Vagina (tissue), 2 donors: ENCODE results near the gene DLG4. TPM values are rescaled to one million over a fixed set of nuclear protein-coding genes. Genes with fewer than 3 reads are reported as not detected.
"Not testable (repeated sequence)": the region's sequence is repeated elsewhere in the genome, so short reads cannot be mapped to it uniquely, and the experiment has no call there.

Source experiments
- DNase-seq, 2 donors: peaks; one replicate each; pipeline ENCODE4 v3.0.0-alpha.2; 2017; ENCODE audit errors: extremely low spot score in 2 of 2
- H3K27ac ChIP-seq: fragments of 200-600 bp; sonication (generic); one replicate; pipeline ENCODE4 v1.5.1; 2019
- H3K27me3 ChIP-seq: fragments of 200-600 bp; sonication (generic); one replicate; pipeline ENCODE4 v1.5.1; 2019
- H3K36me3 ChIP-seq, 2 donors: fragments of 200-600 bp; sonication (generic); one replicate each; pipeline ENCODE4 v1.5.1; 2017 to 2019
- H3K4me1 ChIP-seq: fragments of 200-600 bp; sonication (generic); one replicate; pipeline ENCODE4 v1.5.1; 2019
- H3K4me3 ChIP-seq, 2 donors: fragments of 200-600 bp; sonication (generic); 1 replicate in 1 of 2; 2 replicates in 1 of 2; pipeline ENCODE4 v1.5.1; 2016 to 2019
- H3K9me3 ChIP-seq: fragments of 200-600 bp; sonication (generic); one replicate; pipeline ENCODE4 v1.5.1; 2019
- CTCF ChIP-seq, 3 experiments: fragments of 450-650 bp in 2 of 3; fragments of 200-600 bp in 1 of 3; sonication (generic) in 1 of 3; IDR thresholded peaks; one replicate each; pipeline ENCODE4 v1.5.1; 2017 to 2019; ENCODE audit warnings: antibody characterized with exemption in 3 of 3, mild to moderate bottlenecking in 2 of 3, moderate library complexity in 2 of 3
- POLR2A ChIP-seq, 2 donors: fragments of 450-650 bp; IDR thresholded peaks; one replicate each; pipeline ENCODE4 v1.6.1; 2017; ENCODE audit warnings: antibody characterized with exemption in 2 of 2, mild to moderate bottlenecking in 2 of 2, moderate library complexity in 2 of 2
- POLR2AphosphoS5 ChIP-seq, 2 donors: sonication (generic); formaldehyde crosslinking; IDR thresholded peaks; one replicate each; pipeline ENCODE4 v1.9.0; 2017; ENCODE audit warnings: antibody characterized with exemption in 2 of 2, mild to moderate bottlenecking in 2 of 2, low read depth in 1 of 2; ENCODE audit not compliant: insufficient read depth in 1 of 2
- intact Hi-C: fragments of 100-400 bp; cut with DNase I; formaldehyde crosslinking; loops from one replicate; pipeline ENCODE4 v1.15.1; 2023
- total RNA-seq: library from RNA; depleted of rRNA; stranded (reverse); fragments of >200 nt; gene quantifications from one replicate; pipeline ENCODE4 v1.2.3, GENCODE V29; 2016

DLG4 gene
- total RNA-seq, 1 donor from 2014 or later, result 23.3 TPM

GRCh38 chr17:7186241-7186640 is 33.4 kb downstream of the DLG4 start:
- intact Hi-C loops, result no loop called here
- Histone ChIP-seq H3K36me3 (peaks cover 0 to 10% of the 10 kb centered on the region in 2 donors), H3K4me3 (no peak overlapping the region), H3K9me3 (no peaks in the 10 kb centered on the region), H3K27ac (no peak overlapping the region), H3K4me1 (no peaks in the 10 kb centered on the region), H3K27me3 (no peaks in the 10 kb centered on the region)
- no peak for TF ChIP-seq POLR2AphosphoS5 (IDR thresholded peaks at IDR 0.05; ENCODE audit: insufficient read depth in 1 of 2, low read depth in 1 of 2)
- no peak for TF ChIP-seq POLR2A (IDR thresholded peaks at IDR 0.05)
- no peak for TF ChIP-seq CTCF (IDR thresholded peaks at IDR 0.05)
- DNase-seq, result no peak

- Histone ChIP-seq H3K36me3 (no peaks in the 10 kb centered on the region), H3K4me1 (no peaks in the 10 kb centered on the region), H3K9me3 (no peaks in the 10 kb centered on the region), H3K27ac (no peak overlapping the region), H3K4me3 (no peak overlapping the region), H3K27me3 (no peaks in the 10 kb centered on the region)
- DNase-seq, result no peak
- intact Hi-C loops, result no loop called here
- TF ChIP-seq POLR2AphosphoS5 (IDR thresholded peaks at IDR 0.05; ENCODE audit: insufficient read depth in 1 of 2, low read depth in 1 of 2) (no peak), CTCF (IDR thresholded peaks at IDR 0.05) (no peak), POLR2A (IDR thresholded peaks at IDR 0.05) (no peak)
These were observed 35.0 kb downstream of the DLG4 start for GRCh38 chr17:7184647-7185046.

- H3K27me3 ChIP-seq, result no peaks in the 10 kb centered on the region
- H3K4me1 ChIP-seq, result no peaks in the 10 kb centered on the region
- DNase-seq, result no peak
- no peaks in the 10 kb centered on the region for H3K9me3 ChIP-seq
- no peak overlapping the region for H3K4me3 ChIP-seq
- H3K27ac ChIP-seq, result no peak overlapping the region
- TF ChIP-seq POLR2A (IDR thresholded peaks at IDR 0.05), result no peak
- no peaks in the 10 kb centered on the region for H3K36me3 ChIP-seq
- intact Hi-C loops, result no loop called here
These were observed 35.5 kb downstream of the DLG4 start for GRCh38 chr17:7184091-7184488.

GRCh38 chr17:7183433-7184090 is 36.1 kb downstream of the DLG4 start:
- intact Hi-C loops, result no loop called here
- Histone ChIP-seq H3K27me3 (no peaks in the 10 kb centered on the region), H3K4me1 (no peaks in the 10 kb centered on the region), H3K27ac (no peak overlapping the region), H3K36me3 (no peaks in the 10 kb centered on the region), H3K9me3 (no peaks in the 10 kb centered on the region), H3K4me3 (no peak overlapping the region)
- no peak for DNase-seq
- TF ChIP-seq POLR2A (IDR thresholded peaks at IDR 0.05) (no peak), CTCF (IDR thresholded peaks at IDR 0.05) (no peak), POLR2AphosphoS5 (IDR thresholded peaks at IDR 0.05; ENCODE audit: insufficient read depth in 1 of 2, low read depth in 1 of 2) (no peak)

- H3K36me3 ChIP-seq, H3K27me3 ChIP-seq, H3K4me3 ChIP-seq, H3K27ac ChIP-seq, H3K9me3 ChIP-seq, intact Hi-C loops, DNase-seq: not testable (repeated sequence)
- peaks cover 11% of the 10 kb centered on the region for H3K4me1 ChIP-seq
These were observed 37.5 kb downstream of the DLG4 start for GRCh38 chr17:7182101-7182500.

- intact Hi-C loops, result no loop called here
- Histone ChIP-seq H3K27me3 (no peaks in the 10 kb centered on the region), H3K36me3 (no peaks in the 10 kb centered on the region), H3K4me3 (no peak within 1 kb of the TSS), H3K9me3 (no peaks in the 10 kb centered on the region), H3K4me1 (peaks cover 15% of the 10 kb centered on the region), H3K27ac (no peak within 1 kb of the TSS)
- DNase-seq, result no peak
- TF ChIP-seq POLR2A (IDR thresholded peaks at IDR 0.05) (no peak), CTCF (IDR thresholded peaks at IDR 0.05) (no peak), POLR2AphosphoS5 (IDR thresholded peaks at IDR 0.05; ENCODE audit: insufficient read depth in 1 of 2, low read depth in 1 of 2) (no peak)
These were observed 40.0 kb downstream of the DLG4 start, which contains the start of gene ASGR1 for GRCh38 chr17:7179317-7180254. Gene ASGR1 (minus strand): TSS chr17:7179370. CDS start chr17:7178563, 807 bp downstream.
